Hematopoietic multipotent progenitor cell treated with erythropoietin and hydrocortisone succinate and interleukin-3 and kit ligand, for 17 days (in vitro differentiated cells): ENCODE measurements around the gene EVL.
"Not testable (repeated sequence)": the region's sequence is repeated elsewhere in the genome, so short reads cannot be mapped to it uniquely, and the experiment has no call there.

Source experiments
- DNase-seq: peaks from one replicate; pipeline ENCODE4 v3.0.0-alpha.2; 2015; ENCODE audit warnings: low spot score

EVL gene

GRCh38 chr14:100038065-100038464 is 27.2 kb upstream of the EVL start:
- DNase-seq, result no peak

- no peak for DNase-seq
These were observed 25.3 kb upstream of the EVL start for GRCh38 chr14:100039903-100040302.

- no peak for DNase-seq
These were observed 24.0 kb upstream of the EVL start for GRCh38 chr14:100041271-100041670.

GRCh38 chr14:100042286-100042685 is 22.9 kb upstream of the EVL start:
- DNase-seq, result no peak

- DNase-seq, result no peak
These were observed 19.4 kb upstream of the EVL start for GRCh38 chr14:100045642-100046344.

- DNase-seq, result no peak
These were observed 17.6 kb upstream of the EVL start for GRCh38 chr14:100047600-100047999.

- no peak for DNase-seq
These were observed 16.4 kb upstream of the EVL start for GRCh38 chr14:100048786-100049185.

GRCh38 chr14:100049220-100049619 is 16.0 kb upstream of the EVL start:
- DNase-seq, result no peak

- no peak for DNase-seq
These were observed 14.1 kb upstream of the EVL start for GRCh38 chr14:100051103-100051502.

- no peak for DNase-seq
These were observed 13.7 kb upstream of the EVL start for GRCh38 chr14:100051543-100051942.

- no peak for DNase-seq
These were observed 12.4 kb upstream of the EVL start for GRCh38 chr14:100052819-100053218.

- DNase-seq, result no peak
These were observed 10.7 kb upstream of the EVL start for GRCh38 chr14:100054316-100055075.

GRCh38 chr14:100056431-100056830 is 8.8 kb upstream of the EVL start:
- DNase-seq, result no peak

- peak; percentile 61 for DNase-seq
These were observed 8.0 kb upstream of the EVL start for GRCh38 chr14:100056964-100057795.

GRCh38 chr14:100058777-100059437 is 6.3 kb upstream of the EVL start:
- no peak for DNase-seq

GRCh38 chr14:100059438-100059781 is 5.8 kb upstream of the EVL start:
- DNase-seq, result no peak

GRCh38 chr14:100060760-100061159 is 4.5 kb upstream of the EVL start:
- DNase-seq, result no peak

- DNase-seq, result no peak
These were observed 2.6 kb upstream of the EVL start for GRCh38 chr14:100062590-100062989.

- no peak for DNase-seq
These were observed 1.8 kb upstream of the EVL start for GRCh38 chr14:100063314-100063941.

- DNase-seq, result not testable (repeated sequence)
These were observed 708 bp upstream of the EVL start for GRCh38 chr14:100064335-100065092.

- DNase-seq, result no peak
These were observed 836 bp downstream of the EVL start for GRCh38 chr14:100065942-100066574.
